Heart right ventricle (tissue), 16 donors: ENCODE measurements around the gene JMJD6. TPM values are rescaled to one million over a fixed set of nuclear protein-coding genes. Genes with fewer than 3 reads are reported as not detected.

Experiments
- ATAC-seq, 8 donors: fragments of 200-7000 bp; cut with Tn5 transposase; one replicate each; pipeline ENCODE4 v1.9.1; 2020; ENCODE audit warnings: mild to moderate bottlenecking in 8 of 8, moderate library complexity in 8 of 8, moderate number of reproducible peaks in 1 of 8
- DNase-seq, 2 donors: peaks; one replicate each; pipeline ENCODE4 v3.0.0-alpha.2; 2020
- H3K27ac ChIP-seq, 10 donors: fragments of 200-600 bp; sonication (generic) in 2 of 10; one replicate each; pipeline versions ENCODE4 v1.5.0 to v1.8.0; 2020 to 2022; ENCODE audit warnings: mild to moderate bottlenecking in 3 of 10
- H3K27me3 ChIP-seq, 7 donors: fragments of 200-600 bp; one replicate each; pipeline ENCODE4 v1.8.0; 2021 to 2022; ENCODE audit warnings: mild to moderate bottlenecking in 2 of 7
- H3K36me3 ChIP-seq, 9 donors: fragments of 200-600 bp; sonication (generic) in 1 of 9; one replicate each; pipeline versions ENCODE4 v1.5.0 to v1.8.0; 2020 to 2022; ENCODE audit warnings: mild to moderate bottlenecking in 2 of 9
- H3K4me1 ChIP-seq, 9 donors: fragments of 200-600 bp; sonication (generic) in 1 of 9; one replicate each; pipeline versions ENCODE4 v1.5.0 to v1.8.0; 2020 to 2022; ENCODE audit warnings: mild to moderate bottlenecking in 4 of 9
- H3K4me3 ChIP-seq, 10 donors: fragments of 200-600 bp; sonication (generic) in 2 of 10; one replicate each; pipeline versions ENCODE4 v1.5.0 to v1.8.0; 2020 to 2022; ENCODE audit warnings: mild to moderate bottlenecking in 7 of 10, moderate library complexity in 2 of 10
- H3K9me3 ChIP-seq, 11 donors: fragments of 200-600 bp in 10 of 11; sonication (generic) in 2 of 11; one replicate each; pipeline versions ENCODE4 v1.5.0 to v1.8.0; 2013 to 2022; ENCODE audit warnings: mild to moderate bottlenecking in 2 of 11, control low read depth in 1 of 11, moderate library complexity in 1 of 11
- WGBS, 2 donors: extraction: QIAGEN DNeasy Blood & Tissue Kit; methylation state at CpG; one replicate each; pipeline ENCODE4 v1.1.7; 2013; ENCODE audit warnings: inconsistent platforms in 1 of 2; 5-methylcytosine and 5-hydroxymethylcytosine counted together
- intact Hi-C, 10 donors: fragments of 100-400 bp; cut with DNase I; formaldehyde crosslinking; loops; one replicate each; pipeline versions ENCODE4 v1.11.1 to v1.14.2; 2022
- long read RNA-seq, 3 donors: library from polyadenylated mRNA; unstranded; transcript quantifications; one replicate each; pipeline ENCODE4 v2.0.0, GENCODE V29; 2020 to 2021
- polyA plus RNA-seq, 2 donors: library from polyadenylated mRNA; stranded (reverse); fragments of 200-250 nt; gene quantifications; one replicate each; pipeline ENCODE4 v1.2.3, GENCODE V29; 2013
- total RNA-seq, 10 donors: library from RNA; stranded (reverse); fragmentation: NEBNext Ultra II Directional in 3 of 10; extraction: Animal tissue kit (Norgen Biotek cat#: 25700) in 3 of 10; gene quantifications; one replicate each; pipeline versions ENCODE4 v1.2.1 to v1.2.4, GENCODE V29; 2021 to 2023
- TF ChIP-seq, protein P1 (sequence below), 9 donors: fragments of 200-600 bp; sonication (generic) in 2 of 9; IDR thresholded peaks; one replicate each; pipeline versions ENCODE4 v1.5.0 to v1.8.0; 2021 to 2022; ENCODE audit warnings: antibody characterized with exemption in 9 of 9, mild to moderate bottlenecking in 5 of 9, moderate library complexity in 1 of 9
- donor health status: Arrhythmogenic right ventricular cardiomyopathy.
- donor health status: ischemic (EF 13 %, LVEDD 7.1; RV severe dilation, severe dysfunction).
- donor health status: healthy with polysubstance abuse.
- donor health status: DM: no; HTN: yes; CAD: no.
- donor health status: DM: no; HTN: no; CAD: no.
- donor health status: ischemic (EF 25% LVEDD 6.9; RV normal size, moderate dysfunction).
- donor health status: ischemic (EF 25% LVEDD 5.7; RV mildly dilated, moderate dysfunction).
- donor health status: healthy.
- donor health status: DM: yes; HTN: yes; CAD: no.
- donor health status: Ischemic cardiomyopathy.
- donor health status: ischemic (EF 35%, LVEDD 5.7; RV mildly dilated, moderate dysfunction).
- donor health status: nonischemic (EF 11% LVEDD 7.7; RV severe dilation, severe dysfunction).
- donor health status: DM: yes; HTN: yes; CAD: no.
- donor health status: PGD.
- donor health status: ischemic (EF 29% LVEDD 5.4; RV normal size, mild dysfunction).
- donor health status: nonischemic (EF 23%, LVEDD 6.1; RV moderate dilation, normal function).

The JMJD6 gene
- 10 to 100 TPM; 34.6 to 79.3 (median 43.2) TPM for total RNA-seq
- polyA plus RNA-seq: 10 to 100 TPM; 36.1 to 56.5 TPM
- long read RNA-seq, donor 1, full-length matches to known transcripts: 81 of 108 reads
- long read RNA-seq, donor 1, partial matches to known transcripts: 11 of 108 reads
- long read RNA-seq, donor 1, other reads (novel, unspliced or antisense): 16 of 108 reads
- long read RNA-seq, donor 2, full-length matches to known transcripts: 47 of 64 reads
- long read RNA-seq, donor 2, partial matches to known transcripts: 14 of 64 reads
- long read RNA-seq, donor 2, other reads (novel, unspliced or antisense): 3 of 64 reads
- long read RNA-seq, donor 3, full-length matches to known transcripts: 137 of 254 reads
- long read RNA-seq, donor 3, partial matches to known transcripts: 90 of 254 reads
- long read RNA-seq, donor 3, other reads (novel, unspliced or antisense): 27 of 254 reads

DNA sequence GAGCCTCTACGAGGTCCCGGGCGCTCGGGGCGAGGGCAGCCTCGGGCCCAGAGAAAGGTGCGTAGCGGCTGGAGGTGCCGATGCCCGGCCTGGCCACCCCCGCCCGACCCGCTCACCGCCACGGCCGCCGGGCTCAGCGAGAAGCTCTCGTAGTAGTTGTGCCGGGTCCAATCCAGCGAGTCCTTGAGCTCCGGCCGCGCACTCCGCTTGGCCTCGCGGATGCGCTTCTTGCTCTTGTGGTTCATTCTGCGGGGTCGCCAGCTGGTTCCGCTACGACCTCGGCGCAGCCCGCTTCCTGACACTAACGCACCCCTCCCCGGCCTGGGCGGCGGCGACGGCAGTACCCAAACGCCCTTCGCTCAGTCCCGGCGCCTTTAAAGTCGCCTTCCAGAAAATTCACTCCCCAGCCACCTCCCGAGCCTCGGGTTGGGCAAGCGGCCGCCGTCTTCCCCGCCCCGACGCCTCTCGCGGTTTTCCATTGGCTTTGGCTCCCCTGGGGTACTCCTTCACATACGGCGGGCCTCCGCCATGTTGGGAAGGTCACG lies at the start of gene JMJD6:
Gene JMJD6, minus strand, starts transcription at position 376 of the 545 bp plus-strand sequence. Its CDS starts 131 bp downstream, at position 245.
- H3K27ac ChIP-seq: peak within 1 kb of the TSS; percentile 96 to 100 (median 99)
- H3K4me3 ChIP-seq: peak within 1 kb of the TSS; percentile 72 to 100 (median 88)
- no peaks in the 10 kb centered on the region for H3K9me3 ChIP-seq
- peak; percentile 96 to 97 for DNase-seq
- no peaks in the 10 kb centered on the region for H3K27me3 ChIP-seq
- peak; percentile 93 to 97 (median 95) for ATAC-seq
- peaks cover 0 to 62% (median 36%) of the 10 kb centered on the region in 9 donors for H3K36me3 ChIP-seq
- peaks cover 13 to 78% (median 64%) of the 10 kb centered on the region in 9 donors for H3K4me1 ChIP-seq
- intact Hi-C loops: loop anchor here in 2 of 10 donors (10.0 kb wide), 2 partner anchors 52 to 182 kb away; partner anchors contain the start of gene PRCD (in 1 of the 2)
- TF ChIP-seq, protein P1, sequence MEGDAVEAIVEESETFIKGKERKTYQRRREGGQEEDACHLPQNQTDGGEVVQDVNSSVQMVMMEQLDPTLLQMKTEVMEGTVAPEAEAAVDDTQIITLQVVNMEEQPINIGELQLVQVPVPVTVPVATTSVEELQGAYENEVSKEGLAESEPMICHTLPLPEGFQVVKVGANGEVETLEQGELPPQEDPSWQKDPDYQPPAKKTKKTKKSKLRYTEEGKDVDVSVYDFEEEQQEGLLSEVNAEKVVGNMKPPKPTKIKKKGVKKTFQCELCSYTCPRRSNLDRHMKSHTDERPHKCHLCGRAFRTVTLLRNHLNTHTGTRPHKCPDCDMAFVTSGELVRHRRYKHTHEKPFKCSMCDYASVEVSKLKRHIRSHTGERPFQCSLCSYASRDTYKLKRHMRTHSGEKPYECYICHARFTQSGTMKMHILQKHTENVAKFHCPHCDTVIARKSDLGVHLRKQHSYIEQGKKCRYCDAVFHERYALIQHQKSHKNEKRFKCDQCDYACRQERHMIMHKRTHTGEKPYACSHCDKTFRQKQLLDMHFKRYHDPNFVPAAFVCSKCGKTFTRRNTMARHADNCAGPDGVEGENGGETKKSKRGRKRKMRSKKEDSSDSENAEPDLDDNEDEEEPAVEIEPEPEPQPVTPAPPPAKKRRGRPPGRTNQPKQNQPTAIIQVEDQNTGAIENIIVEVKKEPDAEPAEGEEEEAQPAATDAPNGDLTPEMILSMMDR (IDR thresholded peaks at IDR 0.05): no peak
- 0% methylated on average over 60 of the region's 60 CpGs for WGBS, 2 donors

DNA sequence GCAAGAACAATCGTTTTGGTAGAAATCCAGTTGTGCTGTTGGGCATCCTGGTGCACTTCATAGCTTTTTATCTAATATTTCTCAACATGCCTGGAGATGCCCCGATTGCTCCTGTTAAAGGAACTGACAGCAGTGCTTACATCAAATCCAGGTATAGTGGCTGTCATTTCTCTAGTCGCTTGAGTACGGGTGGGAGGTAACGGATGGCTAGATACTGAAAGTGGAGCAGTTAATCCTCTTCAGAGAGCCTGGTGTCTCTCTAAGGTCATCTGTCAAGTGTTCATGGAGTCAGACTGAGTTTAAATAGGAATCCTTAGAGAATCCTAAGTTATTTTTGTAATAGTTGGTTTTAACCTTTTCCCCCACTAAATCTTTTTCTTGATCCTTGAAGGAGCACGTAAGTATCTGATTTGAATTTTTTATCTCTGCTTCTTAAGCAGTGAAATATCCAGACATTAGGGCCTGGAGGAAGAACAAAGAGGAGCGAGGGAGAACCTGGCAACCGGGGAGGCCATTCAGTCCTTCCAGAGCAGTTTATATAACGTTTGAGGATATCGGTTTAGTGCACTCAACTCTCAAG lies 48.7 kb upstream of the JMJD6 start:
- 85 to 87% methylated on average over 10 of the region's 10 CpGs for WGBS, 2 donors
- DNase-seq (no peak), ATAC-seq (no peak)
- peaks cover 0 to 100% (median 53%) of the 10 kb centered on the region in 9 donors for H3K36me3 ChIP-seq
- H3K27ac ChIP-seq: no peak overlapping the region
- no peaks in the 10 kb centered on the region for H3K27me3 ChIP-seq
- H3K4me3 ChIP-seq: no peak overlapping the region
- intact Hi-C loops: no loop called here
- TF ChIP-seq, protein P1 (IDR thresholded peaks at IDR 0.05): no peak
- H3K9me3 ChIP-seq: no peaks in the 10 kb centered on the region
- peaks cover 0 to 18% (median 6%) of the 10 kb centered on the region in 9 donors for H3K4me1 ChIP-seq

DNA sequence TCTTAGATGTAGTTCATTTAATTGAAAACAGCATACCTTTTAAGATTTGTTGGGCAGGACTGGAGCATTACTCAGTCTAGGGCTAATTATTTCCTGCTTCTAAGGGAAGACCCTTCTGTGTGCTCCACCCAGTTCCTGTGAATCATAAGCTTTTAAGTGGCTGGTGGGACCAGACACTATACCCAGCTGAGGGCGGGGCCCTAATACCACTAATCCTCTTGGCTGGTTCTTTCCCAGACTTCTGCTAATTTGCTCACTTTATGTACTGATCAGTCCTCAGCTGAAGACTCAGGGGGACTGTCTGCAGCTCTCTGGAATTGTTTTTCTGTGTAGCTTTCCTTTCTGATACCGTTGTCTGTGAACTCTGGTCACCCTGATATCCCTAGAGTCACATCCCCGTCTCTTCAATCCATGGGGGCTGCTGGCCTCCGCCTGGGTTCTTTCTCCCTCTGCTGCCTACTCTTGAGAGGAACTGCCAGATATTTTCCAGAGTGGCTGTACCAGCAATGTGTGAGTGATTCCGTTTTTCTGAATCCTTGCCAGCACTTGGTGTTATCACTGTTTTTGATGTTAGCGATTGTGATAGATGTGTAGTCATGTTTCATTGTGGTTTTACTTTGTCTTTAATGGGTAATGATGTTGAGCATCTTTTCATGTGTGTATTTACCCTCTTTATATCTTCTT lies 46.6 kb upstream of the JMJD6 start:
- H3K4me3 ChIP-seq: peak overlapping the region in 1 of 10 donors; percentile 12
- H3K27me3 ChIP-seq: no peaks in the 10 kb centered on the region
- ATAC-seq: peak in 7 of 8 donors; percentile 31 to 91 (median 54)
- H3K4me1 ChIP-seq: peaks cover 0 to 18% (median 6%) of the 10 kb centered on the region in 9 donors
- whole genome bisulfite sequencing, 2 donors: 38 to 51% methylated on average over 6 of the region's 6 CpGs
- intact Hi-C loops: no loop called here
- no peak for DNase-seq
- peak overlapping the region in 4 of 10 donors; percentile 24 to 81 (median 46) for H3K27ac ChIP-seq
- H3K36me3 ChIP-seq: peaks cover 0 to 100% (median 48%) of the 10 kb centered on the region in 9 donors
- H3K9me3 ChIP-seq: no peaks in the 10 kb centered on the region
- TF ChIP-seq, protein P1 (IDR thresholded peaks at IDR 0.05): peak in 3 of 9 donors; percentile 10 to 17 (median 12)
